ENCODE measurements around the gene GHR.
"Not testable (repeated sequence)": the region's sequence is repeated elsewhere in the genome, so short reads cannot be mapped to it uniquely, and the experiment has no call there.

GHR gene

DNA sequence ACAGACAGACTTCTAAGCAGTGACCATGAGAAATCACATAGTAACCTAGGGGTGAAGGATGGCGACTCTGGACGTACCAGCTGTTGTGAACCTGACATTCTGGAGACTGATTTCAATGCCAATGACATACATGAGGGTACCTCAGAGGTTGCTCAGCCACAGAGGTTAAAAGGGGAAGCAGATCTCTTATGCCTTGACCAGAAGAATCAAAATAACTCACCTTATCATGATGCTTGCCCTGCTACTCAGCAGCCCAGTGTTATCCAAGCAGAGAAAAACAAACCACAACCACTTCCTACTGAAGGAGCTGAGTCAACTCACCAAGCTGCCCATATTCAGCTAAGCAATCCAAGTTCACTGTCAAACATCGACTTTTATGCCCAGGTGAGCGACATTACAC, 295.4 kb downstream of the GHR start:
- DNase-seq (ENCODE audit: low spot score) = no peak

GRCh38 chr5:42719034-42719433, 295.8 kb downstream of the GHR start:
- no peak for DNase-seq (ENCODE audit: low spot score)

DNA sequence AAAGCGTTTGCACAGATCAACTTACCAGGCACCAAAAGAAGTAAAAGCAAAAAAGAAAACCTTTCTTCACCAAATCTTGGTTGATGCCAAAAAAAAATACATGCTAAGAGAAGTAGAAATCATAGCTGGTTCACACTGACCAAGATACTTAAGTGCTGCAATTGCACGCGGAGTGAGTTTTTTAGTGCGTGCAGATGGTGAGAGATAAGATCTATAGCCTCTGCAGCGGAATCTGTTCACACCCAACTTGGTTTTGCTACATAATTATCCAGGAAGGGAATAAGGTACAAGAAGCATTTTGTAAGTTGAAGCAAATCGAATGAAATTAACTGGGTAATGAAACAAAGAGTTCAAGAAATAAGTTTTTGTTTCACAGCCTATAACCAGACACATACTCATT, 297.0 kb downstream of the GHR start:
- no peak for DNase-seq (ENCODE audit: low spot score)

- no peak for DNase-seq (ENCODE audit: low spot score)
These were observed 298.2 kb downstream of the GHR start for GRCh38 chr5:42721484-42721883.

- DNase-seq (ENCODE audit: low spot score) = not testable (repeated sequence)
These were observed 311.4 kb downstream of the GHR start for GRCh38 chr5:42734531-42735058.

DNA sequence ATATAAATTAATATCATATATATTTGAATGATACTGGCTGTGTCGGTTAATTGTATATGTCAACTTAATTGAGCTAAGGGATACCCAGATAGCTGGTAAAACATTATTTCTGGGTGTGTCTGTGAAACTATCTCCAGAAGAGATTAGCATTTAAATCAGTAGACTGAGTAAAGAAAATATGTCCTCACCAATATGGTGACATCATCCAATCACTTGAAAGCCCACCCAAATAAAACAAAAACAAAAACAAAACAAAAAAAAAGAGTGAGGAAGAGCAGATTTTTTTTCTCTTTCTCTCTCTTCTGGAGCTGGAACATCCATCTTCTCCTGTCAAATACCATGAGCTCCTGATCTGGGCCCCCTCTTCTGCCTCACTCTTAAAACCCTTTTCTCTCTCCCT, 317.7 kb downstream of the GHR start:
- DNase-seq (ENCODE audit: low spot score) = no peak

DNA sequence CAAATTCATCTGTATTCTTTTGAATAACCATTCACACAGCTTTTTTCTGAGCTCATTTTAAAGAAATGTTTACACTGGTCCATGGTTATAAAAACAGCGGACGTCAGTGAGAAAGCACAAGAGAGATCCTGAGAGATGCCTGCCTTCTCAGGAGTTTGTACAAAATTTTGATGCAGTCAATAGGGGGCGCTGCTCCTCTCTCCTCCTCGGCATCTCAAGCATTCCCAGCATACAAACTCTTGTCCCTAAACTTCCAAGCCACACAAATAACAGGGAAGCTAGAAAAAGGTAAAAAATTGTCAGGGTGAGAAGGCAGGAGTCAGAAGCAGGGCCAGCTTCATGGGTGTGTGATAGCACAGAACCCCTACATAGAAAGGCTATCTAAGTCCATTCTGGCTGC, 322.2 kb downstream of the GHR start:
- DNase-seq (ENCODE audit: low spot score) = peak; percentile 29

GRCh38 chr5:42745856-42746255, 322.6 kb downstream of the GHR start:
- no peak for DNase-seq (ENCODE audit: low spot score)

DNA sequence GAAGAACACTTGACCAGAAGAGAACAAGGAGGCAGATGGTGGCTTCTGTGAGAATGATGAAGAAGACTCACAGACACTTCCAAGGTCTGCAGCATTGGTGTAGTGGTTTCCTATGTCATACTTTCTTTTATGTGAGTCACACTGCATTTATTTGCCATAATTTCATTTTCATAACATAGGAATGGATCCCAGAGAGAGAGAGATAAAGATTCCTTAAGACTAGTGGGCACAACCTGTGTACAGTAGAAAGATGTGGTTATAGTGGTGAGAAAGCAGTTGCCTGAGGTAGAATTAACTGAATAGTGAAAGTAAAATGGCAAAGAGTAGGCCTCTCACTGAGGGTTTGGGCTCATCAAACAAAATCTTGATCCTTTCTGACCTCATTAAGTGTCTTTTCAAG, 325.8 kb downstream of the GHR start:
- DNase-seq (ENCODE audit: low spot score) = no peak

DNA sequence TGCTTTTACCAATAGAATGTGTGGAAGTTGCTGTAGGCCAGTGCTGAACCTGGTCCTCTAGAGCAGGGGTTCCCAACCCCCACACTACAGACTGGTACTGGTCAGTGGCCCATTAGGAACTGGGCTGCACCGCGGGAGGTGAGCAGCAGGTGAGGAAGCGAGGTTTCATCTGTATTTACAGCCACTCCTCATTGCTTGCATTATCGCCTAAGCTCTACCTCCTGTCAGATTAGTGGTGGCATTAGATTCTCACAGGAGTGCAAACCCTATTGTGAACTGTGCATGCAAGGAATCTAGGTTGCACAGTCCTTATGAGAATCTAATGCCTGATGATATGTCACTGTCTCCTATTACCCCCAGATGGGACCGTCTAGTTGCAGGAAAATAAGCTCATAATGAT, 327.3 kb downstream of the GHR start:
- no peak for DNase-seq (ENCODE audit: low spot score)

DNA sequence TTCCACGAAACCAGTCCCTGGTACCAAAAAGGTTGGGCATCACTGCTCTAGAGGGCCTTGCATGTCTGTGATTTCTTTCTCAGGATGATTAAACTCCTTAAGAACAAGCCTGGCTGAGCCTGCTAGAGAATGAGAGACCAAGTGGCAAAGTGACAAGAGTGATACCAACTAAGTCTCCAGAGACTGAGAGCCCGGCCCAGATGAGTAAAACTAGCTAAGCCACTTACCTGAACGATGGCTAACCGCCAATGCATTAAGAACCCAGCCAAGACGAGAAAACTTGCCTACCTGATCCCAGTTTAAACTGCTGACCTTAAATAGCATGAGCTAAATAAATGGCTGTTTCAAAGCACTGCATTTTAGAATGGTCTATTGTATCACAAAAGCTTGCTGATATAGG, 327.8 kb downstream of the GHR start:
- no peak for DNase-seq (ENCODE audit: low spot score)

DNA sequence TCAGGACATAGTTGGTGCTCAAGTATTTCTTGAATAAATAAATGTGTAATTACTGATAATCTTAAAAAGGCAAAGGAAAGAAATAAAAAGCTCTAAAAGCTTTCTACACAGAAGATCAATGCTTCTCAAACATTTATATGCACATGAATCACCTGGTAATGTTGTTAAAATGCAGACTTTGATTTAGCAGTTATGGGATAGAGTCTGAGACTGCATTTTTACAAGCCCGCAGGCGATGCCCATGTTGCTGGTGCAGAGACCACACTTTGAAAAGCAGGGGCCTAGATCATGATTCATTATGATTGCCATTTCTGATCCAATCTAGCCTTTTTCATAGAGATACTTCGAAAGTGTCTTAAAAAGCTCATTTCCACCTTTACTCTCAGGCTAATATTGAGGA, 329.9 kb downstream of the GHR start:
- DNase-seq (ENCODE audit: low spot score) = no peak

GRCh38 chr5:42756606-42757601, 333.7 kb downstream of the GHR start, which contains the start of gene CCDC152:
TSS of gene CCDC152 (plus strand) at chr5:42756818. CDS start at chr5:42759122, 2,304 bp downstream.
- no peak for DNase-seq (ENCODE audit: low spot score)

DNA sequence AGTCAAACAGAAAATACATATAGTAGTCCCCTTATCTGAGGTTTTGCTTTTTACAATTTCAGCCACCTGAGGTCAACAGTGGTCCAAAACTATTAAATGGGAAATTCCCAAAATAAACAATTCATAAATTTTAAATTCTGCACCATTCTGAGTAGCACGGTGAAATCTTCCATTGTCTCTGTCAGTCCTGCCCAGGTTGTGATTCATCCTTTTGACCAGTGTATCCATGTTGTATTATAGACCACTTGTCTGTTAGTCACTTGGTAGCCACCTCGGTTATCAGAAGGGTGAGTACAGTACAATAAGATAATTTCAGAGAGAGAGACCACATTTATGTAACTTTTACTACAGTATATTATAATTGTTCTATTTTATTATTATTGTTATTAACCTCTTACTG, 336.2 kb downstream of the GHR start:
- no peak for DNase-seq (ENCODE audit: low spot score)

DNA sequence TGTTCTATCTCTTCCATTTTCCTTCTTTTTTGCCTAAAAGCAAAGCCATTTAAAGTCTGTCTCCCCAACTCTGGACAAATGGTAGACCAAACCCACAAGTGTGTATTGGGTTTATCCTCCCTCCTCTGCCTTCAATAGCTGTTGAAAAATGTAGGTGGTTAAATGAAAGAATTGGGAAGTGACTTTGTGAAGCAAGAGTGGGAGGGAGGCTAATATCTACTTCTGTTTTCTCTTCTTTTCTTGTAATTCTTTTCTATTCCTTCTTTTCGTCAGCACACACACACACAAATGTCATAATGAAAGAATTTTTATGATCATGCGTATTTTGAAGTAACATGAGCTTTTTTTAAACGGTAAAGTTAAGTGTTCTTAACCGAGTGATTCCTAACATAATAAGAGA, 337.2 kb downstream of the GHR start:
- DNase-seq (ENCODE audit: low spot score) = no peak

DNA sequence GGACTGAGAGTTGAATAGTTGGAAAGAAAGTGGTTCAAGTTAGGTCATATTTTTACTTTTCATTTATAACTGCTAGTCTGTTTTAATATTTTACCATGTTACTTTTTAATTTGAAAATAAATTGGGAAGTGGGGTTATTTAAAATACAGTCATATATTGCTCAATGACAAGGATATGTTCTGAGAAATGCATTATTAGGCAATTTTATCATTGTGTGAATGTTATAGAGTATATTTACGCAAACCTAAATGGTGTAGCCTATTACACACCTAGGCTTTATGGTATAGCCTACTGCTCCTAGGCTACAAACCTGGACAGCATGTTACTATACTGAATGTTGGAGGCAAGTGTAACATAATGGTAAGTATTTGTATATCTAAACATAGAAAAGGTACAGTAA, 338.6 kb downstream of the GHR start:
- no peak for DNase-seq (ENCODE audit: low spot score)

- DNase-seq (ENCODE audit: low spot score) = peak; percentile 58
These were observed 344.4 kb downstream of the GHR start for GRCh38 chr5:42767491-42768105.

DNA sequence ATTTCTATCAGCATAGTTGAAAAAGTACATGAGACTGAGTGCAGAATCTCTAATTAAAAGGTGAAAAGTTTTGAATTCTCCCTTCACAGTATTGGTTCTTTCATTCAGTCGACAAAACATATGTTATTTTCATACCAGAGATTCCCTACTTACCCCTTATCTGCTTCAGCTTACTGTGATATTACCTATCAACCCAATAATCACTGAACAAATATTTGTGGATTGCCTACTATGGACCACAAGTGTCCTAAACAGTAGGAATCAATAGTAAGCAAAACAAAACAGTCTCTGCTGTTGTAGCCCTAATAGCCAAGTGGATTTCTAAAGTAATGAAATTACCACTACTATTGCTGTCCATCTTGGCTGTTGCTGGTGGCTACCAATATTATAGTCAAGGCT, 344.9 kb downstream of the GHR start:
- DNase-seq (ENCODE audit: low spot score) = no peak

GRCh38 chr5:42770003-42770402, 346.8 kb downstream of the GHR start:
- DNase-seq (ENCODE audit: low spot score) = no peak

Data from NAMALWA (cell line).